HG03460 (cell line): ENCODE results near the gene MICAL1.

Experiments
- ATAC-seq: cut with Tn5 transposase; IDR thresholded peaks from one replicate; pipeline ENCODE4 v1.9.1; 2021; ENCODE audit not compliant: unreplicated experiment

The MICAL1 gene, protein sequence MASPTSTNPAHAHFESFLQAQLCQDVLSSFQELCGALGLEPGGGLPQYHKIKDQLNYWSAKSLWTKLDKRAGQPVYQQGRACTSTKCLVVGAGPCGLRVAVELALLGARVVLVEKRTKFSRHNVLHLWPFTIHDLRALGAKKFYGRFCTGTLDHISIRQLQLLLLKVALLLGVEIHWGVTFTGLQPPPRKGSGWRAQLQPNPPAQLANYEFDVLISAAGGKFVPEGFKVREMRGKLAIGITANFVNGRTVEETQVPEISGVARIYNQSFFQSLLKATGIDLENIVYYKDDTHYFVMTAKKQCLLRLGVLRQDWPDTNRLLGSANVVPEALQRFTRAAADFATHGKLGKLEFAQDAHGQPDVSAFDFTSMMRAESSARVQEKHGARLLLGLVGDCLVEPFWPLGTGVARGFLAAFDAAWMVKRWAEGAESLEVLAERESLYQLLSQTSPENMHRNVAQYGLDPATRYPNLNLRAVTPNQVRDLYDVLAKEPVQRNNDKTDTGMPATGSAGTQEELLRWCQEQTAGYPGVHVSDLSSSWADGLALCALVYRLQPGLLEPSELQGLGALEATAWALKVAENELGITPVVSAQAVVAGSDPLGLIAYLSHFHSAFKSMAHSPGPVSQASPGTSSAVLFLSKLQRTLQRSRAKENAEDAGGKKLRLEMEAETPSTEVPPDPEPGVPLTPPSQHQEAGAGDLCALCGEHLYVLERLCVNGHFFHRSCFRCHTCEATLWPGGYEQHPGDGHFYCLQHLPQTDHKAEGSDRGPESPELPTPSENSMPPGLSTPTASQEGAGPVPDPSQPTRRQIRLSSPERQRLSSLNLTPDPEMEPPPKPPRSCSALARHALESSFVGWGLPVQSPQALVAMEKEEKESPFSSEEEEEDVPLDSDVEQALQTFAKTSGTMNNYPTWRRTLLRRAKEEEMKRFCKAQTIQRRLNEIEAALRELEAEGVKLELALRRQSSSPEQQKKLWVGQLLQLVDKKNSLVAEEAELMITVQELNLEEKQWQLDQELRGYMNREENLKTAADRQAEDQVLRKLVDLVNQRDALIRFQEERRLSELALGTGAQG

DNA sequence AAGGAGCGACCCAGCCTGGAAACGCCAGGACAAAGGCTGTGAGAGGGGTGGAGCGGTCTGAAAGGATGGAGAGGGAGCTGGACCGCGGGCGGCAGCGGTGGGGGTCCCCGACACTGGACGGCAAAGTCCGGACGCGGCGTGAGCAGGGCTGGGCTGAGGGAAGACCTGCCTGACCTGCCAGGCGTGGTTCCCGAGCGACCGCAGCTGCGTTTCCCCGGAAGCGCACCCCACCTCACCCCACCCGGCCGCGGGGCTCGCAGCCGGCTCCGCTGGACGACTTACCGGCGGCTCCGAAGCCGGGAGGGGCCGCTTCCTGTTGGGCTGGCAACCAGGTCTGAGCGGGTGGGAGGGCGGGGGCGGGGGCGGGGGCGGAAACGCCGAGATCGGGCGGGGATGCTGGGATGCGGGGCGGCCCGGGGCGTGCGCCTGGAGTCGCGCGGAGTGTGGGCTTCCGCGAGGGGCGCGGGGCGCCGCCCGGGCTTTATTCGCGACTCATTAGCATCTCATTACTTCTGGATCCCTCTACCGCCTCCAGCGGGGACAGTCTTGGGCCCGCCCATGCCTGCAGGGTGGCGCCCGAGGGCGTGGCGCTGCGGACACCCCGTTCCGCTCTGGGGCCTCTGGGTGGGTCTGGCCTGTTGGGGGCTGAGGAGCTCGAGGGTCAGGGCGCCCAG lies at the start of gene MICAL1:
Gene MICAL1 (minus strand): TSS at position 336 of the 674 bp plus-strand sequence. CDS start 1,576 bp downstream, outside the sequence.
- ATAC-seq, result peak; percentile 50

DNA sequence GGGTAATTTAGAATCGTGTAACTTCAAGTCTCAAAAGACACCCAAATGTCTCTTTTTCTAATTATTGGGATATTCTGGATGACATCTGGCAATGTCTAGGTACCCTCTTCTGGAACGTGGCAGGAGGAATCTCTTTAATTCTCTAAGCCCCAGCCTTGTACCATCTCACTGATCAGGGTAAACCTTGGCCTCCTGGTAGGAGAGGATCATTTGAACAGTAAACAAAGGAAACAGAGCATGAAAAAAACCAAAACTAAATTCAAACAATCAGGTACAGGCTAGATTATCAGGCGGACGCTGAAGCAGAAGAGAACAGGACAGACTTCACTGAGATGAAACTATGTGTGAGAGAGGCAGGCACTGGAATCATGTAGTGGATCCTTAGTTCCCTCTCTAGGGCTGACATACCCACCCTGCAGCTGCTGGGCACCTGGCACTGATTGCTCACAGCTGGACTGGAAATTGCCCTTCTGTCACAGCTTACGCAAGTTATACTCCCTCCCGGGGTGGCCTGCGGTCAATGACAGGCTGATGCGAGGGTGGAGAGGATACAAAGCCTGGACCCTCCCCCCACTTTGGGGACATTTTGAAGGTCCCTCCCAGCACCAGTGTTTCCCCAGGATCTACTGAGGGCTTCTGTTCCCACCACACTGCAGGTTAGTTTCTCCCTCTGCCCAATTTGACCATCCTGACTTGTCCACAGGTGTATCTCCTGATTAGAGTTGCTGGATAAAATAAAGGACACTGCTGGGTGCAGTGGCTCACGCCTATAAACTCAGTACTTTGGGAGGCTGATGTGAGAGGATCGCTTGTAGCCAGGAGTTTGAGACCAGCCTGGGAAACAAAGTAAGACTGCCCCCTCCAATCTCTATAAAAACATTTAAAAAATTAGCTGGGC lies 48.0 kb upstream of the MICAL1 start:
- ATAC-seq, result no peak

DNA sequence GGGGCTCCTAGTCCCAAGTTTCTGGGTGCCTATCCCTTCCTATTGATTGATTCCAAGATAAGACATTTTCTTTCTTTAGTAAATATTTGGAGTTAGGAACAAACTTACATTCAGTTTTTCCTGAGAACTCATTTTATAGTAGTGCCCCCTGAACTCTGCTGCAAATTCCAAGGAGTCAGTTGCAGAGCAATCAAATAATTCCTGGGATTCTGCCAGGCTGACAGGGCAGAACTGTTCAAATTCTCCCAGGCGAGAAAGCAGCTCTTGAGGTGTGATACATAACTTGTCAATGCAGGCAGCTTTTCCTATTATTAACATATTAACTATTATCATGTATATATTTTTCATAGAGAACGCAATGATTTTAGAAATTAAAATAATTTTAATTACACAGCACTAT lies 43.4 kb upstream of the MICAL1 start:
- ATAC-seq, result no peak

DNA sequence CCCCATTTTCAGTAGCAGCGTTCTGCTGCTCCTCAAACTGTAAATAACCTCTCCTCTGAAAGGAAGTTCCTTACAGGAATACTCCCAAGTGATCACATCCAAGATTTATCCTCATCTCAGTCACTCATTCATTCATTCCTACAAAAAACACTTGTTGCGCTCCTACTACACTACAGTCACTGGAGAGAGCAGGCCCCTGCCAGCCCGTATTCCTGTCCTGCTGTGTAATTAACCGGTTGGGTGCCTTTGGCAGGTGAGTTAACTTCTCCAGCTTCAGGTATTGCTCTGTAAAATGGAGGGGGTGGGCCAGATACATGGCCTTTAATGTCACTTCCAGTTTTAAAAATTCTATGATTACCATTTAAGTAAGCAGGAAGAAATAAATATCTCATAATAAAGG lies 42.5 kb upstream of the MICAL1 start:
- ATAC-seq, result no peak

DNA sequence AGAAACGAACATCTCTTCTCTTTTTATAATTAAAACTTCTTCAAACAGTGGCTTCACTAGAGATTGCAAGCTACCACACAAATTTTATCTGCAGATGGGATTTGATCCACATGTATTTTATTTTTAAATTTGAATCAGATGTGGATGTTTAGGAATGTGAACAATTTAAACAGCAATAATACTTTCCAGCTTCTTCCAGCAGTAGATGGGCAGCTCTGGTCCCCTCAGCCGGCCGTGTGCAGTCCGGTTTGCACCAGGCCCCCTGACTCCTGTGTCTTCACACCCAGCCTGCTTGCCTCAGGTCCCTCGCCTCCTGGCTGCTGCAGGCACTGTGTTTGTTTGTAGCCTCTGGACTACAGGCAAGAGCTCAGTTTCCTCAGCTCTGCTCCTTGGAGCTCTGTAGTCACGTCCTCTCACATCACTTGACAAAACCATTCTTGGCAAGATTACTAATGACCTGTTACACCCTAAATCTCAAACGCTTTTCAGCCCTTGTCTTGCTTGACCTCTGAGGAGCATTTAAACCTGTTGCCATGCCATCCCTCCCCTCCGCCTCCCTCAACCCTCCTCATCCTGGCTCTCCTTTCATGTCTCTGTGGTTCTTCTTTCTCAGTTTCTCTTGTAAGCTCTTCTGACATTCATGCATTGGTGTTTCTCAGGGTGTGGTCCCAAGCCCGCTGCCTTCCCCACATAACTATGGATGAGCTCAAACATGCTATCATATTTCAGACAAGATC lies 40.6 kb upstream of the MICAL1 start:
- ATAC-seq, result no peak

DNA sequence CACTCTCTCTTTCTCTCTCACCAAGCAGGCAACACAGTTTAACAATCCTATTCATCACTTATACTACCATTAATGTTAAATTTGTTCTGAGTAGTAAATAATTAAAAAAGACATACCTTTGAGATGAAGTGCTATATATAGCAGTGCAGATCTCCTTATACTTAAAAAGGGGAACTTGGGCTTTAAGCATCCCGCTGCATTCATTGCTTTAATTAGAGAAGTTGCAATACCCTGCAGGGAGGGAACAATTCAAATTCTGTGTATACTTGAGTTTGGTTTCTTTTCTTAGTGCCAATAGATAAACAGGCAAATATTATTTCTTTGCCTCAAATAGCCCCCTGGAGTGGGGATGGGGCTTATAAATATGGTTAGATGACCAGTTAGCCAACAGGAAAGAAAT lies 38.3 kb upstream of the MICAL1 start:
- no peak for ATAC-seq

DNA sequence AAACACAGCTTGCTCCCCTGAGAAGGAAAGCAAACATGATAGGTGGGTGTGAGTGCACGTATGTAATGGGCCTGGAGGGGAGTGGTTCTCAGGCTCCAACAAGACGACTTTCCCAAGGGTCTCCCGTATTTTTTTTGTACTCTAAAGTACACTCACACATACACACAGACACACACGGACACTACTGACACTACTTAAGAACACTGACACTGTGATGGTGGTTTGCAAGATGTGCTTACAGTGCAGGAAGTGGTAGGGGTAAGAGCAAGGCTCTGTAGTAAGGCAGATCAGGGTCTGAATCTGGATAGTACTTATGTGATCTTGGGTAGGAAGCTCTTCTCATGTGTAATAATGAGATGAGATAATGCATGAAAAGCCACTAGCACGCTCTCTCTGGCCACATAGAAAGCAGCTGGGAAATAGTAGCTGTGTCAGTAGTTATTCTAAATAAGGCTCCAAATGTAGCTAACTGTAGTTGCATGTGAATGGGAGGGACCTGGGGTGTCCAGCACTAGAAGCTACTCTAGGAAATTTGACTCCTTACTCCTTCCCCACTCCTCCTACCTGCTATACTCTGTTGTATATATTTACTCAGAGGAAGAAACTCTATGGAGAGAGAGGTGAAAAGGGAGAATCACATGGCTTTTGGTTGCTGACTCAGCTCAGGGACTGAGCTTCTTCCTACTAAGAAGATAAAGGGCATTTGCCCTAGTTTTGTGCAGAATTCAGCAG lies 35.8 kb upstream of the MICAL1 start:
- ATAC-seq, result no peak

DNA sequence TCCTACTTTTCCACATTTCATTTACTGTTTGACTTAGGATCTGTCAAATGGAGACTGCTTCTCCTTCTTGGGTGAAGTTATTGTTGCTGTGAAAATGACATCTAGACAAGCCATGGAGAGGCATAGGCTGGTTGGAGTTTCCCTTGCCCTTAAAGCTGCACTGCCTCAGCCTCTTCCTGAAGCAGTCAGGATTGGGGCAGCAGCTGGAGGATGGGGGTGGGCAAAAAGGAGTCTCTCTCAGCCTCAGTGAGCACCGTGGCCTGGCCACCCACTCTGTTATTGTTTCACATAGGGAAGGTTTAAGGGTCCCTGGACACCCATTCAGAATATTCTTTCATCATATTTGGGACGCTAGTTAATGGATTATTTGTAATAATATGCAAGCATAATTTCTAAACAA lies 35.1 kb upstream of the MICAL1 start:
- no peak for ATAC-seq

DNA sequence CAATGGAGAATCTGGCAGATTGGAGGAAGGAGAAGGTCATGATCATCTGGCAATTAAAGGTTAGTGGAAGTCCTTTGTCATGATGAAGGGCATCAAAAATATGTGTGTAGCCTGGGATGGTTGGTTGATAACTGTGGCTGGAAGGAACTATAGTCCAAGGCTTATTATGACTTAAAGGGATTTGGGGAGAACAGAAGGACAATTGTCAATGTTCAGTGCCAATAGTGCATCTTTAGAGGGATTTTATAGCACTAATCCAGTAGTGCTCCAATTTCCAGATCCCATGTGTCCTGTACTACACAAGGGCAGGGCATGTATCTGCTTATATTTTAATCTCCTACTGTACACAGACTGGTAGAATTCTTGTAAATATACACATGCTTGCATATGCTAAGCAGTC lies 32.4 kb upstream of the MICAL1 start:
- ATAC-seq, result no peak

DNA sequence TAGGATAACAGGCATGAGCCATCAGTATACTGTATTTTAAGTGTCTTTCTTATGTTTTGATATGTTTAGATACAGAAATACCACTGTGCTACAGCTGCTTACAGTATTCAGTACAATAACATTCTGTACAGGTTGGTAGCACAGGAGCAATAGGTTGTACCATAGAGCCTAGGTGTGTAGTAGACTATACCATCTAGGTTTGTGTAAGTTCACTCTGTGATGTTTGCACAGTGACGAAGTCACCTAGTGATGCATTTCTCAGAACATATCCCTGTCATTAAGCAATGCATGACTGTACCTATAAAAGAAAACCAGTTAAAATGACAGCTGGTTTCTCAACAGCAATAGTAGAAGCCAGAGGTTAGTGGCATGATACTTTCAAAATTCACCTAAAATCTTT lies 30.5 kb upstream of the MICAL1 start:
- no peak for ATAC-seq

DNA sequence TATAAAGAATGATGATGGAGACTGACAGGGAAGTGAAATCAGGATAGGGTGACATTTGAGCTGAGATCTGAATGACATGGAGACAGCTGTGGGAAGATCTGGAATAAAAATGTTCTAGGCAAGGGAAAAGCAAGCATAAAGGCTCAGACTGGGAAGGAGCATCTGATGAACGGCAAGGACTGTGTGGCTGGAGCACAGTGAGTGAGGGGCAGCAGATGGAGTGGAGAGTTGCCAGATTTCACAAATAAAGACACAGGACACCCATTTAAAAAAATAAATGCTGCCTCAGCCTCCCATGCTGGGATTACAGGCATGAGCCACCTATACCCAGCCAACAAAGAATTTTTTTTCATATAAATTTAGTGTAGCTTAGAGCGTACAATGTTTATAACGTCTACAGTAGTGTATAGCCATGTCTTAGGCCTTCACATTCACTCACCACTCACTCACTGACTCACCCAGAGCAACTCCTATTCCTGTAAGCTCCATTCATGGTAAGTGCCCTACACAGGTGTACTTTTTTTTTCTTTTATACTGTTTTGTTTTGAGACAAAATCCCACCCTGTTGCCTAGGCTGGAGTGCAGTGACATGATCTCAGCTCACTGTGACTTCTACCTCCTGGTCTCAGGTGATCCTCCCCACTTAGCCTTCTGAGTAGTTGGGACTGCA lies 29.8 kb upstream of the MICAL1 start:
- no peak for ATAC-seq

DNA sequence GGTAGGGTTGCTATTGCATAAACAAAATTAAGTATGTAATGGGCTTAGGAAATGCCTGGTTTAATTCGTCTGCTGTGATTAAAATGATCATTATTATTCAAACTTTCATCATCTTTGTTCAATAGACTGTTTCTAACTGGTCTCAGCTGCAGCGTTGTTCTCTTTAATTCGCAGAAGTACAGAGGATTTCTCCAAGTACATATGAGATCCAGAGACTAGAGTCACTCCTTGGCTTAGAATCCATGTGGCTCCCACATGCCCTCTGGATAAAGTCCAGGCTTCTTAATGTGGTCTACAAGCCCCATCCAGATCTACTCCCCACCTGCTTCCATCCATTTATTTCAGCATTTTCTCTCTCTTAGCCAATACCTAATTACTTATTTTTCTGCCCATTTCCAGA lies 28.6 kb upstream of the MICAL1 start:
- no peak for ATAC-seq

DNA sequence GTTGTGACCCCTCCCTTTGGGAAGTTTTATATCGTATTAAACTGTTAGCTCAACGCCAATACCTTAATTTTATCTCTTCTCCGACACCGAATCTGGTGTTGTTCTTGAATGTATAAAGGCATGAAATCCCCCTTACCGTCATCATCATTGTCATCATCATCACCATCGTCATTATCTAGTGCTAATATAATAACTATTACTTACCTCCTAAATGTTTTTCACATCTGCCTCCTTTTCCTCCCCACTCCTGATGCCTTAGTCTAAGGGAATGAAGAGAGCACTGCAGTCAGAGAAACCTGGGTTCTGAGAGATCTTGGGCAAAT lies 28.1 kb upstream of the MICAL1 start:
- ATAC-seq, result peak; percentile 8

DNA sequence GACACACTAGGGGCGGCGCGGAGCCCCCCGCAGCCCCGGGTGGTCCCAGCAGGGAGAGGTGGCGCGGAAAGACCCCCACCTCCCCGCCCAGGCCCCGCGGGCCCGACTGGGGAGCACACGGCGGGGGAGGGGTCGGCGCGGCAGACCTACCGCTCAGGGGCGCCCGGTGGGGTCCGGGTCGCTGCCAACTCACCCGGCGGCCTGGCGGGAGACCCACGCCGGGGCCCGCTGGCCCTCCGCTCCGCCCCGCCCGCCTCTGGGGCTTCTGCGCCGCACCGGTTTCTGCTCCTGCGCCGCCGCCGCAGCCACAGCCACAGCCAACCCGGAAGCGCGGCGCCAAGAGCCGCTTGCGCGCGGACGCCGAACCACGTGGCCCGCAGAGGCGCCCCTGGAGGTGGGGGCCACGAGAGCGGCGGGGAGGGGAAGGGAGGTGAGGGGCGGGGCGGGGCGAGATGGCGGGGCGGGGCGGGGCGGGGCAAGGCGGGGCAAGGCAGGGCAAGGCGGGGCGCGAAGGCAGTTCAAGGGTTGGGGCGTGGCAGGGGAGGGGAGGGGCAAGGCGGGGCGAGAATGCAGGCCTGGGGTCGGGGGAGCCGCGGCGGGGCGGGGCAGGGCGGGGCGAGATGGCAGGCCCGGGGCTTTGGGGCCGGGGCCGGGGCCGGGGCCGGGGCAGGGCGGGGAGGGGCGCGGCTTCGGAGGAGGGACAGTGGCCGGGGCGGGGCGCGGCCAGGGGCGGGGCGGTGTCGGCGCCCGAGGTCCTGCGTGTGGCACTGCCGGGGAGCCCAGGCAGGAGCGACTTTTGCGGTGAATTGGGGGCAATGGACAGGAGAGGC lies 27.5 kb upstream of the MICAL1 start, which contains the start of gene ZBTB24:
Gene ZBTB24 (minus strand): TSS at position 315 of the 830 bp plus-strand sequence. CDS start 1,193 bp downstream, outside the sequence.
- ATAC-seq, result peak; percentile 89

DNA sequence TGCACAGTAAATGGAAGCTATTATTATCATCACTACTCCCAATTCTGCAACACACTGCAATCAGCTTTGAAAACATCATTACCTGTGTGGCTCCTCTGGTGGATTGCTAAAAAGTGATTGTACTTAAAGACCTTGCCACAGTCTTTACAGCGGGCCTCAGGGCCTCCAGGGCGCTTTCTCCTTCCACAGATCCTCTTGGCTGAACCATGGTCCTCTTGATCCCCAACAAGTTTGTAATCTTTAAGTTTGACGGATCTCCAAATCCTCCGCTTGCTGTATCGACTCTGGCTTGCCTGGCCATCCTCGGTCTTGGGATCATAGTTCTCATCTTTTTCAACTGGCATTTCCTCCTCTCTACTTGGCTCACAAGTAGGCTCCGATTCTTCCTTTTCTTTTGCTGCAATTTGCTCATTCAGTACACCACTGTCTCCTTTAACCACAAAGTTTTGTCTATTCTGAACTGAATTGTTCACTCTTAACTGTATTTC lies 25.5 kb upstream of the MICAL1 start:
- no peak for ATAC-seq

DNA sequence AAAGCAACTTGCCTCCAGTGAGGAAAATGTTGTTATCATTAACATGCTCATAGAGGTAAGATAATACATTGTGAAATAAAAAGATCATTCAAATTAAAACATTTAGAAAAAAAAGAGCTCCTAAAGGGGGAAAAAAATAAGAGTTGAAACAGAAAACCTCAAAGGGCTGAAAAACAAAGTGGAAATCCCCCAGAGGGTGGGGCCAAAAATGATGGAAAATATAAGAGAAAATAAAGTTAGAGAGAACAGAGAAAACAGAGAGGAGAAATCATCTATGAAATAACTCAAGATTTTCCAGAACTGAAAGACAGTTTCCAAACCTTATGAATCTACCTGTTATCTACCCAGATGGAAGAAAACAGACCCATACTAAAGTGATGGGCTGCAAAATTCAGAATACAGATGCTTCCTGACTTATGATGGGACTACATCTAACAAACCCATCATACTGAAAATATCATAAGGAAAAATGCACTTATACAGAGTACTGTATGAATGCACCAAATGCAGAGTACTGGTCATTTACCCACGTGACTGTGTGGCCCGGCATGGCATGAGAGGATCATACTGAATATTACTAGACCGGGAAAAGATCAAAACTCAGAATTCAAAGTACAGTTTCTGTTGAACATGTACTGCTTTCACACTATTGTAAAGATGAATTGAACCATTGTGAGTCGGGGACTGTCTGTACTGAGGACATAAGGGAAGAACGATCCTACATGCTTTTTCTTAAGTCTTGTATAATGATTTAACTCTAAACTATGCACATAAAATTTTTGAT lies 23.5 kb upstream of the MICAL1 start:
- no peak for ATAC-seq
